ENCODE results near the gene MAP2K1.

Gene MAP2K1

DNA sequence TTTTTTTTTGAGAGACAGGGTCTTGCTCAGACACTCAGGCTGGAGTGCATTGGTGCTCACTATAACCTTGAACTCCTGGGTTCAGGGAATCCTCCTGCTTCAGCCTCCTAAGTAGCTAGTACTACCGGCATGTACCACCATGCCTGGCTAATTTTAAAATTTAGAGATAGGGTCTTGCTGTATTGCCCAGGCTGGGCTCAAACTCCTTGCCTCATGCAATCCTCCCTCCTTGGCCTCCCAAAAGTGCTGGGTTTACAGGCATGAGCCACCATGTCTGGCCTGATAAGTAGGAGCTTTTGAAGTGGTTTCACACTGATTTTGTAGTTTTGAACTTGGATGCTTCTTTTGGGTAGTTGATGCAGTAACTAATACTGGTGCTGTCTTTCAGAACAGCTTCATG, 7.8 kb downstream of the MAP2K1 start:
- no peak for DNase-seq

DNA sequence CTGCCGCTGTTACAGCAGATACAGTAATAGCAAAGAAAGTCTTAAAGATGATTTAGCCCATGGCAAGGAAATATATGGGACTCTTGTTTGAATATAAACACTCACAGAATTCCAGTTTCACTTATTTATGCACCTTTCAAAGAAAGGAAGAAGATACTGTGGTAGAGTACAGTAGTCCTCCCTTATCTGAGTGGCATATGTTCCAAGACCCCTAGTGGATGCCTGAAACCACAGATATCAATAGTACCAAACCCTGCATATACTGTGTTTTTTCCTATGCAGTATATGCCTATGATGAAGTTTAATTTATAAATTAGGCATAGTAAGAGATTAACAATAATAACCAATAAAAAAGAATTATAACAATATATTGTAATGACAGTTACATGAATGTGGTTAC, 8.2 kb downstream of the MAP2K1 start:
- DNase-seq: no peak

DNA sequence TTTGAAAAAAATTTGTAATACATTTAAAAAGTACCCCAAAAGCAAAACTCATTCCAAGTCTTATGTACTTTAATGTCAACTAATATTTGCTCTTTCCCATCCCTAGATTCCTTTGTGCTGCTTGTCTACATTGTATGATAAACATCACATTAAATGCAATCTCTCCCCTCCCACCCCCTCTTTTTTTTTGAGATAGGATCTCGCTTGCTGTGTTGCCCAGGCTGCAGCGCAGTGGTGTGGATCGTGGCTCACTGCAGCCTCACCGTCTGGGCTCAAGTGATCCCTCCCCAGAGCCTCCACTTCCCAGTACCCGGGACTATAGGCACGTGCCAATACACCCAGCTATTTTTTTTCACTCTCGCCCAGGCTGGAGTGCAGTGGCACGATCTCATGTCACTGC, 12.6 kb downstream of the MAP2K1 start:
- no peak for DNase-seq

DNA sequence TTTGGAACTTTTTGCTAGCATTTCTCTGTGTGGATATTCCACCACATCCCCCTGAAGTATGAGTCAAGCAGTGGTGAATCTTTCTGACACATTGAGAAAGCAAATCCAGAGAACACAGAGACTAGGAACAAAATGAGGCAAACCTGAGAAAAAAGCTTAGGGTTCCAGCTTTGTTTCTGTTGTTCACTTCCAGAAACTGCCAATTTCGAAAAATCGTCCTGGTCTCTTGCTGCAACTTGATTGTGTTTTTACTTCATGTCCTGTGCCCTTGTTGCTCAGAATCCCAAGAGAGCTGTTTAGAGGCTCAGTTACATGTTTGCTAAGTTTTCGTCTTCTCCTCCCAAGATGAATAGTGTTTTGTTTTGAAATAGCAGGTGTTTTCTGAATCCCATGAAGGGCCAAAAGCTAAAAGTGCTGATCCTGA, 13.7 kb downstream of the MAP2K1 start:
- no peak for DNase-seq

DNA sequence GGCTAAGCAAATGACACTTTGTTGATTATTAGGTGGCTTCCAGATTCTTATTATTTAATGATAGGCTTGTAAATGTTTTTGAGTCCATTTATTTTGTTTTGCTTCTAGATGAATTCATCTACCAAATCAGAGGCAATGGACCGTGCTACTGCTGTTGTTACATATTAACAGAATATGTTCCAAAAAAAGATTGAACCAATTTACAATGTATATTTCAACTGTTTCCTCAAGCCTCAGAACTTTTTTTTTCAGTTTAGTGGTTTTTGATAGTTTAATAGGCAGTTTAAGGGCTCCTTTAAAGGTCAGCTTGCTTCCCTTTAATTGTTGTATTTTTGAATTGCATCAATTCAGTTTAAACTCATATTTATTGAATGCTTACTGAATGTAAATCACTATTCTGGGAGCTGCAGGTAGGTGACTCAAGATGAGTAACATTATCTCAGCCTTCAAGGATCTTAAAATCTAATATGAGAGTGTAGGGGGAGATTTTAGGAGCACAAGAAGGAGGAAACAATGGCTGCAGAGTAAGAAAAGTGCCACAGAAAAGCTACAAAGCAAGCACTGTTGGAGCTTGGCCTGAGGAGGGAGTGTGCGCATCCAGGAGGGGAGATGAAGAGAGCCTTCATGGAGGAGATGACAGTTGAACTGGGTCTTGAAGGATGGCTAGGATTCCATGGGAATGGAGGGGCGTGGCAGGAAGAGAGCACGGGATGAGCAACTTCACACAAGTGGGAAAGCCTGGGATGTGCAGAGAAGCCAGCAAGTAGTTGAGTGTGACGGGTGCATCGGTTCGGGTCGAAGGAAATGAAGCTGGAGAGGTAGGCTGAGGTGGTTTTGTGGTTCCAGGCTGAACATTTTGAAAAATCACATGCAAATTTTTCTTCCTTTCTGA, 14.7 kb downstream of the MAP2K1 start:
- DNase-seq: no peak

DNA sequence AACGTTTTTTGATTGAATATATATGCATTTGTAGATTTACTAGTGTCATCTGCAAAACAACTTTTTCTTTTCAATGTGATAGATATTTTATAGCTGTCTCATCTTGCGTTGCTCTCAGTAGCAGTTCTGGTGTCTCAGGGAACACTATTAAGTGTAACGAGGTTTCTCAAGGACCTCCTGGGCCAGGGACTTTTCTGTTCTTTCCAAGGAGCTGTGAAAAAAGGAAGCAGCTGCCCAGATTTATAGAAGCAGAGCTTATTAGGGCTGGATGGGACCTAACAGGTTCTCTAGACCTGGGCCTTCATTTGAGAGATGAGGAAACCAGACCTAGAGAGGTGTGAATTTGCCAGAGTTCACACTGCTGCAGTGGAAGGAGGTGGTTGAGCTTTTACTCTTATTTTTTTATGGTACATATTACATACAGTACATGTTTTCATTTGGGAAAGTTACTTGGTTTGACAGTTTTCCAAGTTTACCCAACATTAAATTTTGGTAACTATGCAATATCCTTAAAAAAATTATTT, 16.1 kb downstream of the MAP2K1 start:
- no peak for DNase-seq

DNA sequence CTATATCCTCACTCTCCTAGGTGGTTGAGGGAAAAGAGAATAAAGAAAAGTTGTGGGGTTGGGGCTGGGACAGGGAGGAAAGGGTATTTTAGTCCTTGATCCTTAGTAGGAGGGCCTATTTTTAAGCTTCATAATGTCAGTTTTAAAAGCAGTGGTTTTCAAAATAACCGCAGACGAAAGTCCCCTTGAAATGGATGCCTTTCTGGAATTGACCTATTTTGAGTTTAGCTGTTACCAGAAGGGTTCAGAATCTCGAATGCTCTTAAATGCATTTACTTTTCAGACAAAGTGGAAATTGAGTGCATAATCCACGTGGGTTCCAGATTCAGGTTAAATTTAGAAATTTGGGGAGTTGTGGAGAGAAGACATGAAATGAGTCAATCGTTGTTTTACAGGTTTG, 16.6 kb downstream of the MAP2K1 start:
- no peak for DNase-seq

DNA sequence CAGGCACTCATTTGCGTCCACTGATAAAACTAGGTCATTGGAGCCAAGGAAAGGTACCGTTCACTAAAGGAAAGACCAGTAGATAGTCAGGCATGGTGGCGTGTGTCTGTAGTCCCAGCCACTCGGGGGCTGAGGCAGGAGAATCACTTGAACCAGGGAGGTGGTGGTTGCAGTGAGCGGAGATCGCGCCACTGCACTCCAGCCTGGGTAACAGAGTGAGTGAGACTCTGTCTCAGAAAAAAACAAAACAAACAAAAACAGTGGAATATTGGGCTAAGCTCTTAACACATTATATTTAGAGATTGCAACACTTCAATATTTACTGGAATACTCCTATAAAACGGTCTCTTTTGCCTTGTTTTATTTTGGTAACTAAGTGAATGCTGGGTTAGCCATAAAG, 17.4 kb downstream of the MAP2K1 start:
- DNase-seq: no peak

DNA sequence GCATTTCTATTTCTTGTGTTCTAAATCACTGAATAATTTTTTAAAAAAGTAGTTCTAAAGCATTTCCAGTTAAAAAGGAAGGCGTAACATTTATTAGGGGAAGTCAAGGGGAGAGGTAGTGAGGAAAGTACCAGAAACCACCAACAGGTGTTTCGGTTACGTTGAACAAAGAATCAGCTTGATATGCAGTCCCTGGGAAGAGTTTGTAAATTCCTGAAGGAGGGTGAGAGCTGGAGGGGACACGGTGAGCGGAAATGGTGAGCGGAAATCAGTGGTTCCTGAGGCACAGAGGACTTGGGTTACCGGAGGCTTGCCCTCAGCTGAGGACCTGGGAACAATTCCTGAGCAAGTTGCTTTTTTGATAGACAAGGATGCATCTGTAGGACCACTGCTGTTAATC, 17.8 kb downstream of the MAP2K1 start:
- no peak for DNase-seq

DNA sequence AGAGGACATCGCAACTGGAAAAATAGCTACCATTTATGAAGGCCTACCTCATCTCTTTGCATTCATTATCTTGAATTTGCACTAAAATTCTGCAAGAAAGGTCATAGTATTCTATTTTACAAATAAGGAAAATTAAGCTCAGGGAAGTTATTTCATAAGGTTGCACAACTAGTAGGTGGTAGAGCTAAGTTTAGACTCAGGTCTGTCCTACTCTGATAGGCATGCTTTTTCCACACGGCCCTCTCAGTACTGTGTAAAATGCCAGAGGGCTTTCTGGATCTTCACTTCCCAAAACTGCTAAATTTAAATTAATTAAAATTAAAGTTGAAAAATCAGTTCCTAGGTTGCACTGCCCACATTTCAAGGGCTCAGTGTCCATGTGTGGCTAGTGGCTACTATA, 18.3 kb downstream of the MAP2K1 start:
- no peak for DNase-seq

DNA sequence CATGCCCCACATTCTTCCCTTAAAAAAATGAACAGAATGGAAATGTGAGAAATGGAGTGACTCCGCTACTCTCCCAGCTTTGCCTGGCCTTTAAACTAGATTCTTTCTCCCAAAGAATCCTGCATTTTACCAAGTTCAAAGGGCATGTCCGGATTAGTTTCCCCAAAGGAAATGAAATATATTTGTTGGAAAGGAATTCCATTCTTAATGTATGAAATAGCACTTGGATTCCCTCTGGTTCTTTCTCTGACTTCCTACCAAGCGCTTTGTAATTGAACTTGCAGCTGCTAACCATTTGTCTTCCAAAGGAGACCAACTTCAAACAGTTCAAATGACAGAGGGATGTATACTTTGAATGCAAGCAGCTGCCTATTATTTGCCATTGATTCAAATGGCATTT, 18.9 kb downstream of the MAP2K1 start:
- no peak for DNase-seq

DNA sequence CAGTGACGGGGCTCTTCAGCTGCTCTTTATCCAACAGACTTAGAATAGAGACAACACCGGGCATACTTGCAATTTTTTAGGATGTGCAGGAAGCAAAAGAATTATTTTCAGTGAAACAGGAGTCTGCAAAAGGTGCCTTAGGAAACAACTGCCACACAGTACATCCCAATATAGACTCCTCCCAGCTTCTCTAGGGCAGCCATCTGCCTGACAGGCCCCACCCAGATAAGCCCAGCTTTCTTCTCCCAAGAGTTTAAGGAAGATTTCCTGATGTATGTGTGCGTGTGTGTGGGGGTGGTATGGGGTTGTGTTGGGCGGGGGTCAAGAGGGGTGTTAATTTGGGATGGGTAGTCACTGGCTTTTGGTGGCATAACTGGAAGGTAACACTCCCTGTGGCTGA, 21.5 kb downstream of the MAP2K1 start:
- DNase-seq: no peak

DNA sequence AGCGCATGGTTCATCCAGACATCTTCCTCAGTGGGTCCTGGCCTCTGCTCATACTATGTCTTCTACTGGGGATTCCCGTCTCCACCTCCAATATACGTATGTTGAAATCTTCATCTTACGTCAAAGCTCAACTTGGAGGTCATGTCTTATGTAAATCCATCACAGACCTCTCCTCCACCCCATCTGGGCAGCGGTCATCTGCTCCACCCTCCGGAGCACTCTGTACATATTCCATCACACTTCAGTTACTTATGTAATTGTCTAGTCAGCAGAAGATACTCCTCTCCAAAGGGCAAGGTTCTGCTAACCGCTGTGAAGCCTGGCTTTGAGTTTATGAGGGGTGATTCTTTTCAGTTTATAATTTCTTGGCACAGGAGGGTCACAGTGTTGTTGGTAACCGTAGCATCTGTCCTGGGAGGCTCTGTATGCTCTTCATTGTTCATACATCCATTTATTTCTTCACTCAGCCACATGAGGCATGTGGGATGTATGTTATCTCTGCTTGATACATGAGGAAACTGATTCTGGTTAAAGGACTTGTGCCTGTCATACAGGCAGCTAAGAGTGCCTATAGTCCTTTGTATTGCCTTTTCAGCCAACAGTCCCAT, 22.1 kb downstream of the MAP2K1 start:
- no peak for DNase-seq

DNA sequence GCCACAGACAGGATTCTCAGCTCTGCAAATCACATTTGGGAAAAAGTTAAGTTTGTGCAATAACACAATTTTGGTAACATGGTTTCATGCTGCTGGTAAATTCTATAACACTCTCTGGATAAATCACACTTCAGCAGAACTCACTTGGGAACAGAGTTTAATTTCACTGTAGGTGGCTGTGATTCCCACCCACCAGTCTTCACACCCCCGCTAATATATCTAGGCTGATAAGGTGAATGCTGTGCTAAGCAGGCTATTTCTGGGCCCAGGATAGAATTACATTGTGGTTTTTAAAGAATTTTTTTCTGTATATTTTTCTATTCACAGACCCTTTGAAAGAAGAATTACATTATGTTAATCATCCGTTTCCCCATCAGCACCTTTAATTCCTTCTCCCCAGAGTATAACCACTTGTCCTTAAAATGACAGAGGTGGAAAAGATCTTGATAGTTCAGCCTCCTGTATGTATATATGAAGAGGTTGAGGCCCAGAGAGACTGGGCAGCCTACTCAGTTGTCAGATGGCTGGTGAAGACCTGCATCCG, 22.9 kb downstream of the MAP2K1 start:
- DNase-seq: no peak

DNA sequence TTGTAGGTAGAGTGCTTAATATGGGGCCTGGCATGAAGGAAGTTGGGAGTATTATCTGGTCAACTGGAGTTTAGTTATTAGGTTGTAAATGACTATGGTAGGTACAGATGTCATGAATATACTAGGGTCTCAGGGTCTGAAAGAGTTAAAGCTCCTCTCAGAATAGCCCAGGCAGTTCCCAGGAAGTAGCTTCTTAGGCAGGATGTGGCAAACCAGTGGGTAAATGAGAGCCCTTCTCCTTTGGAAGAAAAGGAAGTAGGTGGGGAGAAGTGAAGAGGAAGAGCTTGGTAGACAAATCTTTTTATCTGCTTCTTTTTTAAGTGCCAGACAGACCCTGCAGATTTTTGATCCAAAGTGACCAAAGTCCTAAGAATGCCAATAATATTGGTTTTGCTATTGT, 24.5 kb downstream of the MAP2K1 start:
- no peak for DNase-seq

DNA sequence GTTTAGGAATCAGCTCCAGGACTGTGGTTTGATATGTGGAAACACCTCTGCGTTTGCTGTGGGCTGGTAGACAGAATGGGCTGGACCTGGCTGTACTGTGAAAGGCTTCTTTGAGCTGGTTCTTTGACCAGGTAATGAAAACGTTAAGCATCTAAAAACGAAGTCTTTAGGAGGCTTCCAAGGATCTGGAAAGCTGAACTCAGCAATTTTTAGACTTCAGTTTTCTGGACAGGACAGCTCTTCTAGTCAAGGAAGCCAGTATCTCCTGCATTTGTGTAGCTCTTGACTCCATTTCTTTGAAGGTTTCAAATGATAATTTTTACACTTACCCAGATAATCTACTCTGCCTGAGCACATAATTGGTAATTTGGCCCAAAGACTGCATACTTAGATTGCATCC, 25.5 kb downstream of the MAP2K1 start:
- no peak for DNase-seq

DNA sequence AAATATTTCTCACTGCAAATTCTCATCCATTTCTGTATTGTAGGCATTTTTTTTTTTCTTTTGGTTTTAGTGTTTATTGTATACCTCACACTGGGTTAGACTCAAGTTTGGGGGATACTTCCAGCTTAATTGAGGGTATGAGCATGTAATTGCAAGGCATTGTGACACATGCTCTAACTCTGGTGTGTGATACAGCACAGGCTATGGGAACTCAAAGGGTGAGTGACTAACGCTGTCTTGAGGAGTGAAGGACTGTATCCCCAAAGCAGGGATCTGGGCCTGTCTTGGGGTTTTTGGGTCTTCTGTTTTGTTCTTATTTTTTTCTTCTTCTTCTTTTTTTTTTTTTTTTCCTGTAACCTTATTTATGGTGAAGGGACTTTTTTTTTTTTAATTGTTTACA, 26.9 kb downstream of the MAP2K1 start:
- no peak for DNase-seq

DNA sequence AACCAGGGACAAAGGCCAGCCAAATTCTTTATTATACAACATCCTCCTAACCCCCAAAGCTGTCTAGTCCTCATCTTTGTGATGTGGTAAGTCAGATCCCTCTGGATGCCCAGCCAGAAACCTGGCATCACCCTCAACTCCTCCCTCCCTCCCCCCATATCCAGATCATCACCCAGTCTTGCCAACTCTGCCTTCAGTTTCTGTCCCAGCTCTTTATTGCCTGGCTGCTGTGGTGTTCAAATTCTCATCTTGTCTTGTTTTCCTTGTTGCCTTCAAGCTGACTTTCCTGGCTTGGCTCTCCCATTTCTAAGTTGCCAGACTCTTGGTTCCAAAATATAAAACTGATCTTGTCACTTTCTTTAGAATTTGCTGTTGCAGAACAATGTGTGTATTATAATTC, 28.6 kb downstream of the MAP2K1 start:
- DNase-seq: no peak

DNA sequence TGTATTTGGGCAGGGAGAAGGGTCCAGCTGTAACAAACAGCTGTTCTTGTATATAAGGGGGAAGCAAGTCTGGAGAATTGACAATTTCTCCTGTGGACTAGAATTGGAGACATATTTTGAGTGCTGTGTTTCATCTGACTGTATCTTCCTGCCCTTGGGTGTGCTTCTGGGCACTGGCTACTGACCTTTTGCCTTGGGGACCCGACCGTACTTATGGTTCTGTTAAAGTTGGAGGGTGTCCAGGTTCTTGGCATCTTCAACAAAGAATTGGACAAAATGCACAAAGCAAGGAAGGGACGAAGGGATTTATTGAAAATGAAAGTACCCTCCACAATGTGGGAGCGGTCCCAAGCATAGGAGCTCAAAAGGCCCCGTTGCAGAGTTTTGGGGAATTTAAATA, 31.0 kb downstream of the MAP2K1 start:
- DNase-seq: no peak

DNA sequence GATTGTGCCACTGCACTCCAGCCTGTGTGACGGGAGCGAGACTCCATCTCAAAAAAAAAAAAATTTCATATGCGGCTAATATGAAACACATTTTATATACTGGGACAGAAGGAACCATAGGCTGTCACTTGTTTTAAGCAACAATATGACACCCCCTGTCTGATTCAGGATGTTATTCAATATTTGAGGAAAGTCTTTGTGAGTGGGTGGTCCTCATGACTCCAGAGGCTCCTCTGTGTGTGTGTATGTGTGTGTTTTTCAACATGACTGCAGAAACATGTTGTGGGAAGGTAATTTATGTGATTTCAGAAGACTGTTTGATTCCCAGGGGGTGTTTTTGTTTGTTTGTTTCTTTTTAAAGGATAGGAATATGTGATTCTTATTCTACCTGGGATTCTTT, 32.8 kb downstream of the MAP2K1 start:
- DNase-seq: no peak

DNA sequence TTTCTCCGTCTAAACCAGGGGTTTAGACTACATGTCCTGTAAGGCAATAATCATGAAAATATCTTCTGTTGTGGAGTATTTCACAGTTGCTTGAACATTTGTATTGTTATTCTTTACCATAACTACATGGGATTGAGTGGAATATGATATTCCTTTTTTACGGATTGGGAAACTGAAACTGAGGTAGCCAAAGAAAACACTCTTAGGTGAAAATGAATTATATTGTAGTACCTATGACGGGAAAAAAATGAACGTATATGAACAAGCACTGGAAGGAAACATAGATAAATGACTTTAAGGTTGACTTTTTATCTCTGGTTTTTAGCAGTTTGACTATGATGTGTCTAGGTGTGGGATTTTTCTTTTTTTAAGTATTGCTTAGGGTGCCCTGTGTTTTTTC, 35.6 kb downstream of the MAP2K1 start:
- no peak for DNase-seq

DNA sequence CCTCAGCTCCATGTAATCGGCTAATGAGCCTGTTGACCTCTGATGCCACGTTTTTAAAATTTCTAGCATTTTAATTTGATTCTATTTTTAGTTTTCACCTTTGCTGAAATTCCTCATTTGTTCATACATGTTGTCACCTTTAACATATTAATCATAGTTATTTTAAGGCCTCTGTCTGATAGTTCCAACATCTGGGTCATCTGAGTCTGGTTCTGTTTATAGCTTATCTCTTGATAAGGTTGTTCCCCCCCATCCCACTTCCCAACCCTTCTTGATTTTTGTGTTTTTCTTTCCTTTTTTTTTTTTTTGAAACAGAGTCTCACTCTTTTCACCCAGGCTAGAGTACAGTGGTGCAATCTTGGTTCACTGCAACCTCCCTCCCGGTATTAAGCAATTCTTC, 36.4 kb downstream of the MAP2K1 start:
- no peak for DNase-seq

DNA sequence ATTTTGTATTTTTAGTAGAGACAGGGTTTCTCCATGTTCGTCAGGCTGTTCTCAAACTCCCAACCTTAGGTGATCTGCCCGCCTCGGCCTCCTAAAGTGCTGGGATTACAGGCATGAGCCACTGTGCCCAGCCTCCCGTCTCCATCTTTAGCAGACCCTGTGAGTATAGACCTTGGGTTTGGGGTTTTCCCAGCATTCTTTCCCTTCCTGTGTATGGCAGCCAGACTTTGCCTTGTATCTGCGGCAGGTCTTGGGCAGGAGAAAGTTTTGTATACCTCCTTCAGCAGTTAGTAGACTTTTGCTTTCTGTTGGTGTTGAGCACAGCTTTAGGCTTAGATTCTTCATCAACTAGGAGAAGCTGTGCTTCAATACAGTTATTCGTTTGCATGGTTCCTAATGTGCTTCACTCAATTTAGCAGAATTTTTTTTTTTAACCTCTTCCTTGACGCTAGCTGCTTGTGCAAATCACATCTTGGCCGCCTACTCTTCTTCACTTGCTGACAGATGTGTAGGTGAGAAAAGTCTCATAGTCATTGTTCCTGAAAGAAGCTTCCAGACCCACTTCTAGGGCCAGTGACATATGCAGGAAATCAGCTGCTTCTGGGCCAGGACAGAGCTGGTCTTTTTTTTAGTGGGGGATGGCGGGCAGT, 38.4 kb downstream of the MAP2K1 start:
- no peak for DNase-seq

DNA sequence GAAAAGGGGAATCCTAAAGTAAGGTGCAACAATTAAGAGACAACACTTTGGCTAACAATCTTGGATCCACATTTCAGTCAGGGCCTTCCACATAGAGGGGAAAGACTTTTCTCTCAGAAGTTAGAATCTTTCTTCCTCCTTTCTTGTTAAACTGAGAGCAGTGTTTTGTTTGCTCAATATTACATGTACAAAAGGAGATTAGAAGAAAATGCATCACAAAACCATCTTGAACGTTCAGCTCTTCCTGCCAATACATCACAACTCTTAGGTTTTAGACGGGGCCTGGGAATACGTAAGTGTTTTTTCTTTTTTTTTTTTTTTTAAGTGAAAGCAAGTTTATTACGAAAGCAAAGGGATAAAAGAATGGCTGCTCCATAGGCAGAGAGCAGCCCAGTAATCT, 39.1 kb downstream of the MAP2K1 start:
- no peak for DNase-seq
